ENCODE data around the gene SMURF2. TPM values are rescaled to one million over a fixed set of nuclear protein-coding genes. Genes with fewer than 3 reads are reported as not detected.
A peak's percentile ranks its signal among the peaks of the same experiment; 100 is the strongest.
"Not testable (repeated sequence)": the region's sequence is repeated elsewhere in the genome, so short reads cannot be mapped to it uniquely, and the experiment has no call there.

The SMURF2 gene
- total and polyA plus RNA-seq, 9 donors, result 9.9 to 29.0 (median 22.6) TPM

DNA sequence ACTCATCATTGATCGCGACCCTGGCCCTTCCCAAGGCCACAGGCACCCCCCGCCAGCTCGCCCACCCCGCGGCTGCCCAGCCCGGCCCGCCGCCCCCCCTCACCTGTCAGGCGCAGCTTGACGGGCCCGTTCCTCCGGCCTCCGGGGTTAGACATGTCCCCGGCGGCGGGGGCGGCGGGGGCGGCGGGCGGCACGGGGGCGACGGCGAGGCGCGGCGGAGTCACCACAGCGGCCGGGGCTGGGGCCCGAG, 456 bp downstream of the SMURF2 start:
- TF ChIP-seq POLR2A (IDR thresholded peaks at IDR 0.05) (no peak), EP300 (IDR thresholded peaks at IDR 0.05) (no peak)
- TF ChIP-seq, protein P1, sequence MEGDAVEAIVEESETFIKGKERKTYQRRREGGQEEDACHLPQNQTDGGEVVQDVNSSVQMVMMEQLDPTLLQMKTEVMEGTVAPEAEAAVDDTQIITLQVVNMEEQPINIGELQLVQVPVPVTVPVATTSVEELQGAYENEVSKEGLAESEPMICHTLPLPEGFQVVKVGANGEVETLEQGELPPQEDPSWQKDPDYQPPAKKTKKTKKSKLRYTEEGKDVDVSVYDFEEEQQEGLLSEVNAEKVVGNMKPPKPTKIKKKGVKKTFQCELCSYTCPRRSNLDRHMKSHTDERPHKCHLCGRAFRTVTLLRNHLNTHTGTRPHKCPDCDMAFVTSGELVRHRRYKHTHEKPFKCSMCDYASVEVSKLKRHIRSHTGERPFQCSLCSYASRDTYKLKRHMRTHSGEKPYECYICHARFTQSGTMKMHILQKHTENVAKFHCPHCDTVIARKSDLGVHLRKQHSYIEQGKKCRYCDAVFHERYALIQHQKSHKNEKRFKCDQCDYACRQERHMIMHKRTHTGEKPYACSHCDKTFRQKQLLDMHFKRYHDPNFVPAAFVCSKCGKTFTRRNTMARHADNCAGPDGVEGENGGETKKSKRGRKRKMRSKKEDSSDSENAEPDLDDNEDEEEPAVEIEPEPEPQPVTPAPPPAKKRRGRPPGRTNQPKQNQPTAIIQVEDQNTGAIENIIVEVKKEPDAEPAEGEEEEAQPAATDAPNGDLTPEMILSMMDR (IDR thresholded peaks at IDR 0.05), result no peak
- H3K27me3 ChIP-seq, result no peaks in the 10 kb centered on the region
- H3K4me3 ChIP-seq, result peak overlapping the region; percentile 45
- peaks cover 4% of the 10 kb centered on the region for H3K4me1 ChIP-seq (ENCODE audit: insufficient read depth)
- no peaks in the 10 kb centered on the region for H3K36me3 ChIP-seq
- intact Hi-C loops (cut with DNase I), result no loop called here
- WGBS, 3 donors, result 0 to 1% (median 0%) methylated on average over 4 to 32 of the region's 32 CpGs
- no peaks in the 10 kb centered on the region for H3K9me3 ChIP-seq
- H3K27ac ChIP-seq, result peak overlapping the region; percentile 90 to 94
- peak in 4 of 5 donors; percentile 51 to 71 (median 56) for DNase-seq

DNA sequence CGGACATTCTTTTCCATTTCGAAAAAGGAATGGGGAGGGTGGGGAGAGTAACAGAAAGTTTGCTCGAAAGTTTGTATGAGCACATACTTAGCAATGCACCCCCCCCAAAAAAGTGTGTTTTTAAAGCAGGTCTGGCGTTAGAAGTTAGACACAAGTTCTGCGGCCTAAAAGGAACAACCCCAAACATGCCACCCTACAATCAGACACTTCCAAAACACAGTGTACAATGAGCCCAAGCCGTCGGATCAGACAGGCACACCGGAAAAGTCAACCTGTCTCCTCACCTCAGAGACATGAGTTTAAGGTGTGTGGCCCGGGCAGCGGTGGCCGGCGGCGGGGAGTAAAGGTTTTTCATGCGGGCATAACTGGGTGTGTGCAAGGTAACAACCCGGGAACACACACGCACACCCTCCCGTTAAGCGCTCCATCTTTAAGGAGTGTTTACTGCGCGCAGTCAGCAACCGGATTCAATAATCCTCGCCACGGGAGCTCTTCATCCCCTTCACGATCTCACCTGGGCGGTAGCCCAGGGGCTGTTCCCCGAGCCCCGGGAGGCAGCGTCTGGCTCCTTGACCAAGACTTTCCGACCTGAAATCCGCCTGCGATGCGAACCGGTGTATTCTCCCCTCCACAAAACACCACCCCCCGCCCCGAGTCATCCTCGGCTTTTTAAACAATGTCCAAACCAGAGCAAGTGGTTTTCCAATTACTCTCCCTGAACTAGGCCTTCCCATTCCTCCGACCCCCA, 955 bp downstream of the SMURF2 start:
- intact Hi-C loops (cut with DNase I); H3K4me1 ChIP-seq (ENCODE audit: insufficient read depth); H3K27me3 ChIP-seq; H3K36me3 ChIP-seq; H3K9me3 ChIP-seq: not testable (repeated sequence)
- DNase-seq, result peak in 1 of 5 donors; percentile 41
- Histone ChIP-seq H3K4me3 (peak overlapping the region; percentile 45), H3K27ac (peak overlapping the region; percentile 90 to 94)
- 1% methylated on average over 37 of the region's 37 CpGs for WGBS, 3 donors

DNA sequence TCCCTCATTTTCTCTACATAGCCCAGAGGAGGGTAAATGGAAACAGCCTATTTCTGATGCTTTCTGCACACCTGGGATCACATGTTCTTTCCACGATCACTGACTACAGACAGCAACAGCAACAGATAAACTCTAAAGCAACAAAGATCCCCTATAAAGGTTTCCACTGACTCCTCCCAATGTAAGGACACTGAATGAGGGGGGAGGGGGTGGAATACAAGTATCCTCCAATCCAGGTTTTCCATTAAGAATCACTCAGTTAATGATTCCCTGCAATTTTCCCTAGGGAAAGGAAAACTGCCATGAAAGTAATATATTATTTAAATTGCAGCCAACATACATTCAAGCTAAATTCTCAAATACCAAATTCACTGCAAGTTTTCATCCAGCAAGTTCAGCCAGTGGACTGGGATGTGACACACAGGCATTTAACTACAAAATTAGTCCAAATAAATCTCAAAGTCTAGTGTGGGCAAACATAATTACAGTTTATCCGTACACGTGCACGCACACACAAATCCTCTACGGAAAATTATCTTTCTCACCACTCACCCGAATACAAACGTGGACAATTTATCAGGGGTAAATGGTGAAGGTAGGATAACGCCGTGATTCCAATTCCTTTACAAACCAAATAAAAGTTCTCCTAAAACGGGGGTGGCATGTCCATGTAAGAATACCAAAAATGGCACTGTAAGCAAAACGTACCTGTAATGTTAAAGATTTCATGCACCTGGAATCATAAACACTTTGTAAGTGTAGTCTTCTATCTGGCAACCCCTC, 1.7 kb downstream of the SMURF2 start:
- H3K27ac ChIP-seq; H3K4me1 ChIP-seq (ENCODE audit: insufficient read depth); H3K27me3 ChIP-seq; H3K36me3 ChIP-seq; intact Hi-C loops (cut with DNase I); H3K9me3 ChIP-seq; DNase-seq: not testable (repeated sequence)
- H3K4me3 ChIP-seq, result peak overlapping the region; percentile 45
- 12 to 22% (median 13%) methylated on average over 11 of the region's 11 CpGs for WGBS, 3 donors

DNA sequence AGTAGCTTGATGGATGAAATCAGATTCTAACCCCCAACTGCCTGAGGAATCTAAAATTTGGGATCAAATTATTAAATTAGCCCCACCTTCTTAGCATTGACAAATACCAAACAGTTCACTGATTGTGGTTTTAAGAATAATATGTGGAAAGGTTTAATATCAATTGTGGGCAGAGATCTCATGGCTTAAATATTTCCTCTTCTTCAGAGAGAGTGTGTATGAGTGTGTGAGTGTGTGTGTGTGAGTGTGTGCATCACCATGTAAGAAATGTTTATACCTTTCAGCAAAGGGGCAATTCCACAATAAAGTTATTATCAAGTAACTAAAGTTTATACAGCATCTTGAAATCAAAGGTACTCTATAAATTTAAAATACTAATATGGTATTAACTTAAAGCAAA, 3.2 kb downstream of the SMURF2 start:
- Histone ChIP-seq H3K9me3 (no peaks in the 10 kb centered on the region), H3K36me3 (no peaks in the 10 kb centered on the region), H3K4me1 (ENCODE audit: insufficient read depth) (peaks cover 4% of the 10 kb centered on the region), H3K27me3 (no peaks in the 10 kb centered on the region), H3K4me3 (no peak overlapping the region), H3K27ac (no peak overlapping the region)
- DNase-seq, result no peak
- intact Hi-C loops (cut with DNase I), result no loop called here
- TF ChIP-seq POLR2A (IDR thresholded peaks at IDR 0.05) (no peak), EP300 (IDR thresholded peaks at IDR 0.05) (no peak)
- TF ChIP-seq, protein P1 (IDR thresholded peaks at IDR 0.05), result no peak

DNA sequence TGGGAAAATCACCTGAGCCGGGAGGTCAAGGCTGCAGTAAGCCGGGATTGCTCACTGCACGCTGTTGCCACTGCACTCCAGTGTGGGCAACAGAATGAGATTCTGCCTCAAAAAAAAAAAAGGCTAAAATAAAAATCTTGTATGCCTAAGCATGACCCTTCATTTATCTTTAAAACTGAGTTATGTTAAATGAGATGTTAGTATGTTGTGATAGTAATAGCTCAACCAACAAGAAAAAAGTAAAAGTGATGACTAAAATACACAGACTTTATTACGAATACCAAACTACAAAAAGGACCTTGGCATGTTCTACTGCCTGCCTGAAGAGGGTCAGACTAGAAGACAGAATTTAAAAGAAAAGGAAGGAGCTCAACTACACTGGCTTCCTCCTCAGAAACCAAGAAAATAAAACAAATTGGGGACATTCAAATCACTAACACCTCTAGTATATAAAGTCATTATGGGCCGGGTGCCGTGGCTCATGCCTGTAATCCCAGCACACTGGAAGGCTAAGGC, 4.4 kb downstream of the SMURF2 start:
- intact Hi-C loops (cut with DNase I), result no loop called here
- Histone ChIP-seq H3K27ac (no peak overlapping the region), H3K27me3 (no peaks in the 10 kb centered on the region), H3K9me3 (no peaks in the 10 kb centered on the region), H3K4me1 (ENCODE audit: insufficient read depth) (peaks cover 5% of the 10 kb centered on the region), H3K36me3 (no peaks in the 10 kb centered on the region), H3K4me3 (no peak overlapping the region)
- 84 to 91% (median 84%) methylated on average over 6 of the region's 6 CpGs for WGBS, 3 donors
- TF ChIP-seq, protein P1 (IDR thresholded peaks at IDR 0.05), result no peak
- TF ChIP-seq POLR2A (IDR thresholded peaks at IDR 0.05), result no peak
- TF ChIP-seq EP300 (IDR thresholded peaks at IDR 0.05), result no peak
- no peak for DNase-seq

Measured in ovary (tissue), 9 donors.